ENCODE data around the gene CDH3.

CDH3 gene

GRCh38 chr16:68733570-68733969 is 88.5 kb downstream of the CDH3 start (continued):
- TF ChIP-seq GLIS3 (CRISPR knock-in tag; IDR thresholded peaks at IDR 0.05) (no peak), CSRNP3 (CRISPR knock-in tag; IDR thresholded peaks at IDR 0.05) (no peak)

- TF ChIP-seq GLIS3 (CRISPR knock-in tag; IDR thresholded peaks at IDR 0.05) (no peak), RARB (CRISPR knock-in tag; IDR thresholded peaks at IDR 0.05) (no peak), ESRRG (CRISPR knock-in tag; IDR thresholded peaks at IDR 0.05) (no peak), ZNF565 (CRISPR knock-in tag; conservative IDR thresholded peaks at IDR 0.05; ENCODE audit: low read depth) (no peak), PATZ1 (CRISPR knock-in tag; IDR thresholded peaks at IDR 0.05; ENCODE audit: borderline replicate concordance) (no peak), OSR1 (CRISPR knock-in tag; IDR thresholded peaks at IDR 0.05) (no peak), TOX (CRISPR knock-in tag; IDR thresholded peaks at IDR 0.05; ENCODE audit: borderline replicate concordance) (no peak), ZNF70 (CRISPR knock-in tag; IDR thresholded peaks at IDR 0.05) (no peak), CREB5 (CRISPR knock-in tag; IDR thresholded peaks at IDR 0.05; ENCODE audit: low read depth) (no peak), ZFP30 (CRISPR knock-in tag; IDR thresholded peaks at IDR 0.05) (no peak), BACH2 (CRISPR knock-in tag; IDR thresholded peaks at IDR 0.05; ENCODE audit: borderline replicate concordance) (no peak), CSDC2 (CRISPR knock-in tag; IDR thresholded peaks at IDR 0.05) (no peak), POU6F1 (CRISPR knock-in tag; IDR thresholded peaks at IDR 0.05; ENCODE audit: borderline replicate concordance, low read depth) (no peak)
Measured at GRCh38 chr16:68734782-68735181, 89.7 kb downstream of the CDH3 start.

GRCh38 chr16:68736561-68736960 is 91.5 kb downstream of the CDH3 start:
- ATAC-seq = no peak
- TF ChIP-seq ESRRG (CRISPR knock-in tag; IDR thresholded peaks at IDR 0.05) = no peak
- TF ChIP-seq ZNF565 (CRISPR knock-in tag; conservative IDR thresholded peaks at IDR 0.05; ENCODE audit: low read depth) = no peak
- TF ChIP-seq SNAI2 (CRISPR knock-in tag; IDR thresholded peaks at IDR 0.05) = no peak
- TF ChIP-seq RARB (CRISPR knock-in tag; IDR thresholded peaks at IDR 0.05) = no peak
- TF ChIP-seq ZNF70 (CRISPR knock-in tag; IDR thresholded peaks at IDR 0.05) = no peak
- TF ChIP-seq TOX (CRISPR knock-in tag; IDR thresholded peaks at IDR 0.05; ENCODE audit: borderline replicate concordance) = no peak
- no peak for TF ChIP-seq CSRNP3 (CRISPR knock-in tag; IDR thresholded peaks at IDR 0.05)
- no peak for TF ChIP-seq OSR1 (CRISPR knock-in tag; IDR thresholded peaks at IDR 0.05)
- TF ChIP-seq POU6F1 (CRISPR knock-in tag; IDR thresholded peaks at IDR 0.05; ENCODE audit: borderline replicate concordance, low read depth) = no peak
- no peak for TF ChIP-seq ZFP3 (CRISPR knock-in tag; IDR thresholded peaks at IDR 0.05)
- no peak for TF ChIP-seq ZNF8 (CRISPR knock-in tag; IDR thresholded peaks at IDR 0.05)
- no peak for TF ChIP-seq TCF4 (CRISPR knock-in tag; IDR thresholded peaks at IDR 0.05; ENCODE audit: borderline replicate concordance)
- TF ChIP-seq BACH2 (CRISPR knock-in tag; IDR thresholded peaks at IDR 0.05; ENCODE audit: borderline replicate concordance) = no peak
- TF ChIP-seq ARNTL (CRISPR knock-in tag; IDR thresholded peaks at IDR 0.05; ENCODE audit: borderline replicate concordance, low read depth) = no peak
- no peak for TF ChIP-seq ZC3H10 (CRISPR knock-in tag; IDR thresholded peaks at IDR 0.05)
- TF ChIP-seq ZFP30 (CRISPR knock-in tag; IDR thresholded peaks at IDR 0.05) = no peak
- TF ChIP-seq ISL1 (CRISPR knock-in tag; IDR thresholded peaks at IDR 0.05) = no peak
- TF ChIP-seq CSDC2 (CRISPR knock-in tag; IDR thresholded peaks at IDR 0.05) = no peak

More at GRCh38 chr16:68734782-68735181, 89.7 kb downstream of the CDH3 start:
- ATAC-seq = no peak

Data from SK-N-SH treated with all-trans-retinoic acid at 6 μM for 48 hours (cell line).